ENCODE results near the gene SALL3. TPM values are rescaled to one million over a fixed set of nuclear protein-coding genes. Genes with fewer than 3 reads are reported as not detected.
"Not testable (repeated sequence)": the region's sequence is repeated elsewhere in the genome, so short reads cannot be mapped to it uniquely, and the experiment has no call there.

Gene SALL3
- total RNA-seq: 7.6 TPM

DNA sequence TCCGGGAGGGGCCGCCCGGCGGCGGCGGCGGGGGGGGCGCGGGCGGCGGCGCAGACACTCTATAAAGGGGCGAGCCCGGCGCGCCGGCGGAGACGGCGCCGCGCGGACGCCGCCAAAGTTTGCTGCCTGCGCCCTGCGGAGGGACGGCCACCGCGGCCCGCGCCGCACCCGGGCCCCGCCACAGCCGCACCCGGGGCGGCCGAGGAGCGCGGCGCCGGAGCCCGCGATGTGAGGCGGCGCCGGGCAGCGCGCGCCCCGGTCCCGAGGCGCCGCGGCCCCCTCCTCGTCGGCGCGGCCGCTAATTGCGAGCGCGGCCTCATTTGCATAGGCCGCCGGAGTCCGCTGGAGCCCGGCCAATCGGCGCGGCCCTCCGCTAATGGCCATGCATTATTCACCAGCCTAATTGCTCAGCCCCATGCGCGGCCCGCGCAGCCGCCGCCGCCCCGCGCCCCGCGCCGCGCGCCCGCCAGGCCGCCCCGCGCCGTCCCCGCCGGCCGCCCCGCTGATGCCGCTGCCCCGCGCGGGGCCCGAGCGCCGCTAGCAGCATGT is at the start of gene SALL3:
Gene SALL3 (plus strand): TSS at position 89 of the 549 bp plus-strand sequence. CDS start 457 bp downstream, at position 546.
- DNase-seq: no peak

DNA sequence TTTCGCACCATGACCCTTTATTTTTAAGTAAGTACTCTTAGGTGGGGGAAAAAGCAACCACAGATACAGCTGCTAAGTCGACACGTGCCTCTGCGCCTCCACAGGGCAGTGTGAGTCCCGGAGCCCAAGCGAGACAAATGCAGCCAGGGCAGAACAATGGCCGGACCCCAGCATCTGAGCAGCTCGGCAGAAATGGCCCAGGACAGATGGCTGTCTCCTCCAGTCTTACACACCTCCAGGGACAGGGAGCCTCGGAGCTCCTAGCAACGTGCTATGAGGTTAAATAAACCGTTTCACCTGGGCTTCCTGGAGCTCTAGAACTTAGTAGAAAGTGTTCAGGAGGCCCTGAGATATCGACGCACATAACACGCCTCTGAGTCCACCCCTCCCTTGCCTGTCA is 47.3 kb upstream of the SALL3 start:
- no peak for DNase-seq

DNA sequence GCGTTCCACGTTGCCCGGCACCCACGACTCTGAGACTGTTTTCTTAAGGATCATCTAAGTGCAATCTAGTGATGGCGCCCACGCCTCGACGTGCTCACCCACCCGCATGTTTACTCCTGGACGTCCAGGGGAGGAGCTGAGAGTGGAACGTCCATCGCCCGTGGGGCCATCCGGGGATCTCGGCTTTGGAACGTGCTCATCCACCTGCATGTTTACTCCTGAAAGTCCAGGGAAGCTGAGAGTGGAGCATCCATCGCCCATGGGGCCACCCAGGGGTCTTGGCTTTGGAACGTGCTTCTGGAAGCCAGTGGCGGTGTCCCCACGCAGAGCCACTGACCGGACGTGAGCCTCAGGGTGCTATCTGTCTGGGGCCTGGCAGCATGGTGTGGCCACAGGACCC is 45.6 kb upstream of the SALL3 start:
- no peak for DNase-seq

DNA sequence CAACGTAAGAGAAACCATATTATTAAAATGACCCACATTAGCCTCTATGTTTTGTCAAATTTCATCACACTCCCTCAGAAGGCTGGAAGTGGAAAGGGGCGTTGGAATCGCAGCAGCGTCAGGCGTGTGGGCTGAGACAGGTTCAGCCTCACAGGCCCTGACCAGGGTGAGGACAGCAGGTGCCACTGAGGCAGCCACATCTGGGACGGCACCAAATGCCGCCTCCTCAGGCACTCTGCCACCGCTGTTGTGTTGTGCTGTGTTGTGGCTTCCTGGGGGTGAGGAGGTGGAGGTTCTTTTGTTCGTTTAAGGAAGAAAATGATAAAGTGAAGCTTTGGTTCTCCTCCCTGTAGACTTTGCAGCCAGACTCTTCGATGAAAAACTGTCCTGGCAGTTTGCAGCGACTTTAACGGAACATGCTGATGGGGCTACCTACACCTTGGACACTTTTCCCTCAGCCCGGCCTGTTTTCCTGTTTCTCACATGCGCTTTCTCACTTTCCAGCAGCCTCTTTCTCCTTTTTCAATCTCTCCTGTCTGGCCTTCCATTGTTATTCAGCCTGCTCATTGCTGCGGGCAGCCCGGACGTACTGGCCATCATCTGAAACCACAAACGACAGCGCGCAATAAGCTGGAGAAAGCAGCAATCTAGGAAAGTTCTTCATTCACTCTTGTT is 44.9 kb upstream of the SALL3 start:
- no peak for DNase-seq

DNA sequence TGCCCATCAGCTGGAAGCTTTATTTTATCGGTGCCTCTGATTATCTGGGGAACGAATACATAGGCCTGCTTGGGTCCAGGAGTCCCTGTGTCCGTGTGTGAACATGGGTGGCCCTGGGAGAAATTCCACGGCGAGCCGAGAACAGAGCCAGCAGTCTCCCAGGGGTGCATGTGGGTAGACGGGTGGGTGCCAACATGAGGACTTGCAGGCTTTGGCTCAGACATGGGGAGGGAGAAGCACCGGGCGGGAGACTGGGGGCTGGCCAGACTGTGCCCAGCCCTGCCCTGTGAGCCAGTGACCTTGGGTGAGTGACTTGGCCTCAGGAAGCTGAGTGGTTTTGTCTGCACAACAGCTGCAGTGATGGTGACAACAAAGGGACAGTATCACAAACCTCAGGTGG is 44.2 kb upstream of the SALL3 start:
- DNase-seq: no peak

DNA sequence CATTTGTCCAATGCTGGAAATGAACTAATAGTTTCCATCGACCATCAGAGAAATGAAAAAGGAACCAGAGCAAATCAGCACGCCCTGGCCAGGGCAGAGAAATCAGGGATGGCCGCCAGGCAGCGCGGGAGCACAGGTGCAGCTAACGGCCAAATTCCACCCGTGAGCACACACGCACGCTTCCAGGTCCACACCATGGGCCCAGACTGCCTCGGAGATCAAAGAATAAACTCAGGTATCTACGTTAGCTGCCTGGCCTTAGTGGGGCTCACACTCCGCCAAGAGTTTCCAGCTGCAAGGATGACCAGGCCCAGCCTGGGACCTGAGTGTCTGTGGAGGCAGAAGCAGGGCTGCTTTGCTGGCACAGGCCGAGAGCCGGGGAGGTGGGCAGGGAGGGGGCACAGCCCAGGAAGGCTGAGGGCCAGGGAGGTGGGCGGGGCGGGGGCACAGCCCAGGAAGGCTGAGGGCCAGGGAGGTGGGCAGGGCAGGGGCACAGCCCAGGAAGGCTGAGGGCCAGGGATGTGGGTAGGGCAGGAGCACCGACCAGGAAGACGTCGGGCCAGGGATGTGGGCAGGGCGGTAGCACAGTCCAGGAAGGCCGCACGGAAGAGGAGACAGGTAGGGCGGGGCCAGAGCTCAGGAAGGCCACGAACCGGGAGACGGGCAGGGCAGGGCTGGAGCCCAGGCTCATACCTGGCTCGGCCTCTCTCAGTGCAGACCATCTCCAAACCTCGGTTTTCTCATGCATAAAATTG is 43.2 kb upstream of the SALL3 start:
- no peak for DNase-seq

DNA sequence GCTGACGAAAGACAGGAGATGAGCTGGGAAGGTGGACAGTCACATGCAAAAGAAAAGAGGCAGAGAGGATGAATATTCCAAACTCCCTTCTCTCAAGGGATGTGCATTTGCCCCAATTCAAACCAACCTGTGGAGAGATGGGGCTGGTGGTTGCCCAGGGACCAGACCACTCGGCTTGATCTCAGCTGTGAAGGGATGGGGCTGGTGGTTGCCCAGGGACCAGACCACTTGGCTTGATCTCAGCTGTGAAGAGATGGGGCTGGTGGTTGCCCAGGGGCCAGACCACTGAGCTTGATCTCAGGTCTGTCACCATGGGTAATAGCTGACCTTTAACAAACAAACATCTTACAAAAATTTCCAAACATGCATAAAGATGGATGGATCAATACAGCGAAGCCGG is 42.5 kb upstream of the SALL3 start:
- no peak for DNase-seq

DNA sequence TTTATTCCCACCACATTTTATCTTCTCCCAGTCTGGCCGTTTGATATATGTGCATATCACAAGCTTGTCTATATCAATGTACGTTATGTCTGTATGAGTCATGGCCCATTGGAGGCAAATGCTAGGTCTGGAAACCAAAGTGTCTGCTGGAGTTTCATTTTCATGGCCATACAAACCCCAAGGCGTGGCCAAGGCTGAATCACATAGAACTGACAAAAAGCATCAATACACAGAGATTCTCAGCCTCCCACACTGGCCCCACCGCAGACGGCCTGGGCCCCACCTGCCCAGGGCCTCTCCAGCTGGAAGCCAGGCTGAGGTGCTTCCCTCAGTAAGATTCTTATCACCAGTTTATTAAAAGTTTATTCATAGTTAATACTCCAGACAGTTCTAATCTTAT is 40.5 kb upstream of the SALL3 start:
- no peak for DNase-seq

DNA sequence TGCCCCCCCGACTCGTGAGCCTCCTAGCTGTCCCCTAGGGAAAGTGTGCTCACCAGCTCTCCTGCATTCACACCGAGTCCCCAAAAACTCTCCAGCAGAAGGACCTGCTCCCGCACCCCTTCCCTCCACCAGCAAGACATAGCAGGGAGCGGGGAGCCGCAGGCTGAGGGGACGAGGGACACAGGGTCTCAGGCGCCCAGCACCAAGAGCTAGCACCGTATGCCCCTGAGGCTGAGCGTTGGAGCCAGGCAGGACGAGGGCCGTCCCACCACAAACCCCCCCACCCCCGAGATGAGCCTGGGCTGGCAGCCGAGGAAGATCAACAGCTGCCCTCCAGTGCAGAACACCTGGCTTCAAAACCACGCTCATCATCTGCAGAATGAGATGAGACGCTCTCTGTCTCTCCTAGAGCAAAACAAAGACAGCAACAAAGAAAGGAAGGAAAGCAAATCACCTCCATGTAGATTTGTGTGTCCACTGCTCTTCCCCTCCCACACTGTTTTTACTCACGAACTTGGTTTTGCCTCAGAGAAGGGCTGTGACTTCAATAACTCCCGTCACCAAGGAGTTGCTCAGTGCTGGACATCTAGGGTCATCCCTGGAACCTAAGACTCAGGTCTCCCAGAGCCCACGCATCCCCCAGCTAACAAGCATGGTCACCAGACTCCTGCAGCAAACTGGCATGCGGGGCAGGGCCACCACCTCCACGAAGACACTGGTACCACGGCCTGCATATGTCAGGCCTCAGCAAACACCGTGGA is 39.7 kb upstream of the SALL3 start:
- DNase-seq: no peak

DNA sequence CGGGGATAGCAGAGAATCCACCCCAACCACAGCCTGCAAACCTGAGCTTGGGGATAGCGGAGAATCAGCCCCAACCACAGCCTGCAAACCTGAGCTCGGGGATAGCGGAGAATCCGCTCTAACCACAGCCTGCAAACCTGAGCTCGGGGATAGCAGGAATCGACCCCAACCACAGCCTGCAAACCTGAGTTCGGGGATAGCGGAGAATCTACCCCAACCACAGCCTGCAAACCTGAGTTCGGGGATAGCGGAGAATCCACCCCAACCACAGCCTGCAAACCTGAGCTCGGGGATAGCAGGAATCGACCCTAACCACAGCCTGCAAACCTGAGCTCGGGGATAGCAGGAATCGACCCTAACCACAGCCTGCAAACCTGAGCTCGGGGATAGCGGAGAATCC is 37.4 kb upstream of the SALL3 start:
- not testable (repeated sequence) for DNase-seq

DNA sequence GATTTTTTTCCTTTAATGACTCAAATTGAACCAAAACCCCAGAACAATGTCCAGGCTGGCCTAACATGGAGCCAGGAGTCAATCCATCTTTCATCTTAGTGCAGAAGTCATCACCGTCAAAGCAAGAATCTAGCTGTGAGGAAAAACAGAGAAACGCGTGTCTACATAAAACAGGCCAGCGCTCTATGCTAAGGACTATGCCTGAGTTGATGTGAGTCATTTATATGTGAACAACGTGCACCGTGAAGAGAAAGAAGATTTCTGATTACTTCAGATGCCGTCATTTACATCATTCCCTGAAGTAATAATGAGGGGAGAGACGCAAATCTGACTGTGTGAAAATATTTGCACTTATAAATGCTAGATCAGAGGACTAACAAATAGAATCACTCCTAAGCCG is 34.0 kb upstream of the SALL3 start:
- no peak for DNase-seq

DNA sequence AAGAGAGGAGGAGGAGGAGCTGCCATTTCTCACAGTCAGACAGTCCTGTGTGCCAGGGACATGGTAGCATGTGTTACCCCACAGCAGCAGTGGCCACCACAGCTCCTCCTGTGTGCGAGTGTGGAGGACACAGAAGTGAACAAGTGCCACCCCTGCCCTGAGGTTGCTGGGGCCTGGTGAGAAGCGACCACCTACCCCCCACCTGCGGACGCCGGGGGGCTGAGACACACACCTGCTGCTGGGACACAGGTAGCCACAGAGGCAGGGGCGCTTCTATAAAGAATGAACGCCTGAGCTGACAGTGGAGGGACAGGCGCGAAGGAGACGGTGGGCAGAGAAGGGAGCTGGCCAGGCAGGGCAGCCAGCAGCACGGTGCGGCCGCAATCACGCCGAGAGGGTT is 32.3 kb upstream of the SALL3 start:
- DNase-seq: no peak

DNA sequence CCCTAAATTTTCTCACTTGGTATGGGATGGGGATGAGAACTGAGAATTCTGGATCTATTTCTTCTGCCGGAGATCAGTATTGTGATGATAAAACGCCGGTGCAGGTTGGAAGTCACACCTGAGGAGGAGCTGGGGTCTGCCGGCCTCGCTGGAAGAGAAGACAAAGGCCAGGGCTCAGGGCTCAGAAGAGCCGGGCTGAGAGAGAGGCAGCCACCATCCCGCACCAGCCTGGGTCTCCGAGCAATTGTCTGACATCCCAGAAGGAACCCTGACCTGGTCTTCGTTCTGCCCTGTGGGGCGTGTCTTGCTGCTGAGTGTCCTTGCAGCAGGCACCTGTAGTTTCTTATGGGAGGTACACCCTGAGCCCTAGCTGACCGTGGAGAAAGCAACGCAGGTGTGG is 31.4 kb upstream of the SALL3 start:
- DNase-seq: no peak

DNA sequence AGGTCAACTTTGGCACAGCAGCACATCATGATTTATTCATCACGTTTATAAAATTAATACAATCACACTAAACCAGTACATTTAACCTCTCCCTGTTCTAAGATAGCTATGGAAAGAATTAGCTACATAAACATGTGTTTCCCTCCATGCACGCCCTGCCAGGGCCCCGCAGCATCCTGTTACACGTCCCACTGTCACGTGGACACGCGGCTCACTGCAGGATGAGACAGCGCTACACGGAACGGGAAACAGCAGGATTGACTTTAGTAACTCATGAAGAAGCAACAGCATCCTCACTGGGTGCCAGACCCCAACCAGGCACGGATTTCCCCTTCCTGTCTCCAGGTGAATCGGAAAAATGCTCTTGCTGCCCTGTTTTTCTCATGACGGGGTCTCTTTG is 30.9 kb upstream of the SALL3 start:
- no peak for DNase-seq

DNA sequence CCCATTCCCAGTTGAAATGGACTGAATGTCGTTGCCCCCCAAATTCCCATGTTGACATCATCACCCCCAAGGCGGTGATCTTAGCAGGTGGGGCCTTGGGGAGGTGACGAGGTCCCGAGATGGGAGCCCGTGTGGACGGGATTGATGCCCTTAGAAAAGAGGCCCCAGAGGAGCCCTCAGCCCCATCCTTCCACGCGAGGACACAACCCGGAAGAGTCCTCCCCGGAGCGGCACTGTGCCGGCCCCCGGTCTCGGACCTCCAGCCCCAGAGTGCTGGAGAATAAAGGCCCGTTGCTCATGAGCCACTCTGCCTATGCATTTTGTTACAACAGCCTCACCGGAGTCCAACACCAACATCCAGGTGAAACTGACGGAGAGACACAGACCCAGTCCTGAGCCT is 30.4 kb upstream of the SALL3 start:
- DNase-seq: no peak

DNA sequence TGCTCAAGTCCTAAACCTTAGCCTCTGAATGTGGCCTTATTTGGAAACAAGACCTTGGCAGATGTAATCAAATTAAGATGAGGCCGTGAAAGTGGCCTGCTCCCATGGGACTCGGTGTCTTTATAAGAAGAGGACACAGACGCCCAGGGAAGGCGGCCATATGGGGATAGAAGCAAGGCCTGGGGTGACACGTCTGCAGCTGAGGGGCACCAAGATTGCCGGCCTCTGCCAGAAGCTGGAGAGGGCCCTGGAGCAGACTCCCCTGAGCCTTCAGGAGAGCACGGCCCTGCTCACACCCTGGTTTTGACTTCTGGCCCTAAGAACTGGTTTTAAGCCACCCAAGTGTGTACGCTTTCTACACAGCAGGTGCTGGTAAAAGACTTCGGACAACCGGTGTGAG is 29.2 kb upstream of the SALL3 start:
- no peak for DNase-seq

DNA sequence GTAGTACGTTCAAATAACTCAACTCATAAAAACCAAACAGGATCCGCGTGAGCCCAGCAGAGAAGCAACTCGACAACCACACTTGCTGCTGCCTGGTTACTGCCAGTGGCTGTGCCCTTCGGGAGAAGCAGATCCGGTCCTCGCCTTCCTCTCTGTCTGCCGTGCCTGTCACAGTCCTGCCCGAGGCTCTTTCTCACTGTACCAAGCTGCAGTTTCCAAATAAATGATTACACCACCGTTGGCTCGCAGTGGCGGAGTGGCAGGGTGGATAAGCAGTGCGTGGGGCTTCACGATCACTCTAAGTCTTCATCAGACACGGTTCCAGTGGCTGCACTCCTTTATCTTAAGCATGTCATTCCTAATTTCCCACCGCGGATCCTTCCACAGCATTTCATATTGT is 26.1 kb upstream of the SALL3 start:
- DNase-seq: no peak

DNA sequence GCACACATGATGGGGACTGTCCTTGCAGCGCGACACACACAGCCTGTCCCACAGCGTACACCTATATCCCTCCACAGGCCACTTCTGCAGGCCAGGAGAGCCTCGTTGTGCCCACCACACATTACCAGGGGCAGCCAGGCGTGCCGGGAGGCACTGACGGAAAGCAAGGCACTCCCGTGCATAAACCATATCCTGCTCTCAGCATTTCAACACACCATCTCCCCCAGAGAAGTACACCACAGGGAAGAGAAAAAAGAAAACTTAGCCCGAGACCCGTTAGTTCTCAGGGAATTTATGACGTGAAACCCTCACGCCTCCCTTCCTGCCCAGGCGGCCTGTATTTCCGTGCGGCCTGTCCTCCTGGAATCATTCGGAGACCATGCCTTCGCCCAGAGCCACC is 24.6 kb upstream of the SALL3 start:
- DNase-seq: no peak

DNA sequence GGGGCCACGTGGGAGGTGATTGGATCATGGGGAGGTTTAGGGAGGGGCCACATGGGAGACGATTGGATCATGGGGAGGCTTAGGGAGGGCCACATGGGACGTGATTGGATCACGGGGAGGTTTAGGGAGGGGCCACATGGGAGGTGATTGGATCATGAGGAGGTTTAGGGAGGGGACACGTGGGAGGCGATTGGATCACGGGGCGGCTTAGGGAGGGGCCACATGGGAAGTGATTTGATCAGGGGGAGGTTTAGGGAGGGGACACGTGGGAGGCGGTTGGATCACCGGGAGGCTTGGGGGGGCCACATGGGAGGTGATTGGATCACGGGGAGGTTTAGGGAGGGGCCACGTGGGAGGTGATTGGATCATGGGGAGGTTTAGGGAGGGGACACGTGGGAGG is 22.5 kb upstream of the SALL3 start:
- DNase-seq: no peak

DNA sequence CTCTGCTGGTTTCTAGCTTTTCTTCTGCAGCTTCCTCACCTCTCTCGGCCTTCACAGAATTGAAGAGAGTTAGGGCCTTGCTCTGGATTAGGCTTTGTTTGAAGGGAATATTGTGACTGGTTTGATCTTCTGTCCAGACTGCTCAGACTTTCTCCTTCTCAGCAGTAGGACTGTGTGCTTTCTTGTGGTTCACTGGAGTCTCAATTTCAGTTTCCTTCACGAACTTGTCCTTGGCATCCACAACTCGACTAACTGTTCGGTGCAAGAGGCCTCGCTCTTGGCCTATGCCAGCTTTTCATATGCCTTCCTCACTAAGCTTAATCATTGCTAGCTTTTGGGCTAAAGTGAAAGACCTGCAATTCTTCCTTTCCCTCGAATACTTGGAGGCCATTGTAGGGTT is 18.9 kb upstream of the SALL3 start:
- no peak for DNase-seq

DNA sequence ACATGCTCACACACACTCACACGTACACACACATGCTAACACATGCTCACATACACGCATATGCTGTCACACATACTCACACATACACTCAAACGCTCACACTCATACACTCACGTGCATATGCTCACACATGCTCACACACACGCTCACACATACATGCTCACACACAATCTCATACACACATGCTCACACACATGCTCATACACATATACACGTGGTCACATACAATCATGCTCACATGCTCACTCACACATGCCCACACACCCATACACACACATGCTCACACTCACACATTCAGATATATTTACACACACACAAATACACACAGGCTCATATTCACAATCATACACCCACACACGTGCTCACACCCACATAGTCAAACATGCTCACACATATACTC is 17.5 kb upstream of the SALL3 start:
- DNase-seq: no peak

DNA sequence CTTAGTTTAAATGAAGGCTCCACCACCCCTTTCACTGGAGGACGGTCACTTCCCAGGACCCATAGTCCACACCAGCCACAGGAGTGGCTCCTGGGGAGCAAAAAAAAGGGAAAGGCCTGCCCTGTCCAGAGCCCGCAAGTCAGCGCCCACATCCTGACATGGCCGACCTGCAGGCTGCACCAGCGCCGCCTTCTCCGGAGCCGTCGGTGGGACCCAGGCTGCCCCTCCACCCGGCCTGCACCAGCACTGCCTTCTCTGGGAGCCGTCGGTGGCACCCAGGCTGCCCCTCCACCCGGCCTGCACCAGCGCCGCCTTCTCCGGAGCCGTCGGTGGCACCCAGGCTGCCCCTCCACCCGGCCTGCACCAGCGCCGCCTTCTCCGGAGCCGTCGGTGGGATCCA is 14.9 kb upstream of the SALL3 start:
- DNase-seq: not testable (repeated sequence)

DNA sequence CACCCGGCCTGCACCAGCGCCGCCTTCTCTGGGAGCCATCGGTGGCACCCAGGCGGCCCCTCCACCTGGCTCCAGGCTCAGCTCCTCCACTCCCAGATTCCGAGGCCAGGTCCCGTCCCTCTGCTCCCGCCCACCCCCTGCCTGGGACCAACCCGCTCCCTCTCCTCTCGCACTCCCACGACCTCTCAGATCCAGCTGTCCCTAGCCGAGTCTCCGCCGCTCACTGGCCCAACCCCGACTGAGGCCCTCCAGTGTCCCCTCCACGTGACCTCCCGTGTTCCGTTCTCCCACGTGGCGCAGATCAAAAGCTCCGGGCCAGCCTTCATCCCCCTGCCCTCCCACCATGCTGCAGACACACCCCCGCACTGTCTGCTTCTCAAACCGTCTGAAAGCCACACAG is 14.4 kb upstream of the SALL3 start:
- no peak for DNase-seq
